Activated CD4-positive, CD25-positive, alpha-beta regulatory T cell treated with anti-CD3 and anti-CD28 coated beads, Interleukin-2, amount 50 U/mL, for 24 hours (primary cell): ENCODE data around the gene MPV17L2.

Source experiments
- ATAC-seq, 2 donors: fragments of 150-1000 bp; cut with Tn5 transposase; one replicate each; pipeline ENCODE4 v1.10.0; 2021; ENCODE audit warnings: mild to moderate bottlenecking in 1 of 2, moderate library complexity in 1 of 2

MPV17L2 gene

DNA sequence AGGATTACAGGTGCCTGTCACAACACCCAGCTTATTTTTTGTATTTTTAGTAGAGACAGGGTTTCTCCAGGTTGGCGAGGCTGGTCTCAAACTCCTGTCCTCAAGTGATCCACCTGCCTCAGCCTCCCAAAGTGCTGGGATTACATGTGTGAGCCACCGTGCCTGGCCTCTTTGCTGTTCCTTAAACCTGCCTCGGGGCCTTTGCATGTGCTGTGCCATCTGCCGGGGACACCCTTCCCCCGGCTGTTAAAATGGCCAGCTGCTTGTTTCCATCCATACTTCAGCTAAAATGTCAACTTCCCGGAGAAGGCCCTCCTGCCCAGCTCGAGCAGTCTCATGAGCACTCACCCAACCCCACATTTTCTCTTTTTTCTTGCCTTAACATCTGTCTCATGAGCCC, 52.3 kb downstream of the MPV17L2 start:
- ATAC-seq, result no peak
